ENCODE data around the gene PEX16. TPM values are rescaled to one million over a fixed set of nuclear protein-coding genes. Genes with fewer than 3 reads are reported as not detected.

Gene PEX16
- total RNA-seq, 1 donor from 2014 or later, result 29.1 TPM

DNA sequence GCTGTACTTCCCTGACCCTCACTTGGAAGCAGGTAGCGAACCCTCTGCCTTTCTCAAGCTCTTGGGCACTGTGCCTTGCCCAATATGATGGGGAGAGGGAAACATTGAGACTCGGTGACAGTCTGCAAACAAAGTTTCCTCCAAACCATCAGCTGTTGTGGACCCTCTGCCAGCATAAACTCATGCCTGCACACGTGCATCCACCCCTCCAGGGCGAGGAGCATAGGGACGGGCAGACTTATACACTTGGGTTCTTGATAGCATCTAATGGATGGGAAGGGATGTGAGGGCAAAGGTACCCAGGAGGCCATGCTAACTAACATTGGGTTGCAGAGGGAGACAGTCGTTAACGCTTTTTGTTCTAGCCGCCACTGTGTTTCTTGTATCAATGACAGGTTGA, 40.5 kb downstream of the PEX16 start:
- no peak for DNase-seq (ENCODE audit: low spot score)

DNA sequence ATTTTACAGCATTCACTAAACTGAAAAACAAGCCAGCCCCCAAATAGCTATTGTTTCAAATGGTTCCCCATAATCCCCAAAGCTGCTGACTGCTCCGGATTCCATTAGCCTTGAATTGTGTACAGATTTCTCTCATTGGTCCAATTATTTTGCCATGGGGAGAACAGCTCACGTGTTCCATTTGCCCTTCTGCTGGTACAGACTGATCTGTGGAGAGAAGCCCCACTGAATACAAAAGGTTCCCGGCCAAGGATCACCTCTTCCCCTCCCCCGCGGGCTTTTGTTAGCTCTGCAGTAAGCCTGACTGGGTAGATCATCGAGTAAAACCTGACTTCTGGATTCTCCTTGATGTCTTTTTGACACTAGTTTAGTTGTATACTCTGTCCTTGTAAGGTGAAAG, 41.3 kb downstream of the PEX16 start:
- DNase-seq (ENCODE audit: low spot score), result no peak

DNA sequence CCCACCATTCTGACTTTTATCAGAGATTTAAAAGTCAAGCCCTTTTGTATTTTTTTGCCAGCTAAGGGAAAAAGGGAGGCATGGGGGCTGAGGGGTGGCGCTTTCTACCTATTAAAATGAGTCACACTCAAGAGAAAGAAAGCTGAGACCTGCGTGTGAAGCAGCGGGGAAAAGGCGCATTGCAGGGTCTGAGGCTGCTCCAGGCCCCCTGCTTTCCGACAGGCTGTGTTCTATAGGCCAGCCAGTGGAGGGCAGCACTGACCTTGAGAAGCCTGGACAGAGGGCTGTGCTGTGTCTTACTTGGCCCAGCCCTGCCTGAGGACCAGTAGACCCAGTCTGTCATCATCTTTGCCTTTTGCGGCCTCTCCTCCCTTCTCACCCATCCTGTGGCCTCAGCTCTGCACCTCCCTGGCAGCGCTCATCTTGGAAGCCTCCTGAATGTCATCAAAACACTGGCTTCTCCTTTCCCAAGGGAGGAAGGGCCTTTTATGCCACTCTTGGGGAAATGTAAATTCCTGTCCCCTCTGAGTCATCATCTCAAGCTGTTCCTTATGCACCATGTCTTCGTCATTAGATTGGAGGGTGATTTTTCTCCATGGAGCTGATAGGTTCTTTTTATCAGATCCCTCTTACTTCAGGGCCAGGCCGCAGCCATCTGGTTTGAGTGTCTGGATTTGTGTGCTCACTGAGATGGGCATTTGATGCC, 44.9 kb downstream of the PEX16 start:
- no peak for DNase-seq (ENCODE audit: low spot score)

DNA sequence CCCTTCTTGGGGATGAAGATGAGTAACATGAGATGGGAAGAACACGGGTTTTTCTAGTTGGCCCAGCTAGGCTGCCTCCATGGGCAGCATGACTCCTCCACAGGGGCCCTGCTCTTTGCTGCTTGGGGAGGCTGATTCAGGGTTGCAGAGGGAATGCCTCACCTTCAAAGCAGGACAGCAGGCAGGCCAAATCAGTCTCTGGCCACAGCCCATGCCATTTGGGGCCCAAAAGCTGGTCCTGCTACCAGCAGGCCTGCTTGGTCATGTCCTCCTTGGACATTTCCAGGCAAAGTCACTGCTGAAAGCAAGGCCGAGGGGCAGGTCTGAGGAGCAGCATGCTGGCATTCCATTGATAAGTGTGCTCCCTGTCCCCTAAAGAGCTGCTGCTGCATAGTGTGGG, 46.0 kb downstream of the PEX16 start:
- no peak for DNase-seq (ENCODE audit: low spot score)

DNA sequence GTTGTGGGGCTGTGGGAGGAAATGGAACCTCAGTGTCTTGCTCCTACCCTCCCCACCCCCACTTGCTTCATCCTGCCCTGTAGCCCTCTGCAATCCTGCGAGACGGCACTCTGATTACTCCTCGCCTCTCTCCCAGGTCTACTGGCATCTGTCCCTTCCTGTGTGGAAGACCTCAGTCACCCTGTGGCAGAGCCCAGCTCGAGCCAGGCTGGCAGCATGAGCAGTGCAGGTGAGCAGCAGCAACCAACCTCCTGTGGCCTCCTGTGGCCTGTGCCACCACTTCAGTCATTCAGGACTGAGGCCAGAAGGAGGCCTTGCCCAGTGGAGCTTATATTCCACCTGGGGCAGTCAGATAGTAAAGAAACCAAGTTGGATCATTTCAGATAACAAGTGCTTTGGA, 47.0 kb downstream of the PEX16 start:
- no peak for DNase-seq (ENCODE audit: low spot score)

DNA sequence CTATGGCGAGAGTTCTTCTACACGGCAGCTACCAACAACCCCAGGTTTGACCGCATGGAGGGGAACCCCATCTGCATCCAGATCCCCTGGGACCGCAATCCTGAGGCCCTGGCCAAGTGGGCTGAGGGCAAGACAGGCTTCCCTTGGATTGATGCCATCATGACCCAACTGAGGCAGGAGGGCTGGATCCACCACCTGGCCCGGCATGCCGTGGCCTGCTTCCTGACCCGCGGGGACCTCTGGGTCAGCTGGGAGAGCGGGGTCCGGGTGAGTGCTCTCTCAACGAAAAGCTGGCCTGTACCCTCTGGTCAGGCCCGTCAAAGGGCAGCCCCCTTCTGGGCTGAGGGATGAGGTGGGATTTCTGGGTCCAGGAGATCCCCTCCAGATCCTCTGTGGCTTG, 48.1 kb downstream of the PEX16 start:
- no peak for DNase-seq (ENCODE audit: low spot score)

DNA sequence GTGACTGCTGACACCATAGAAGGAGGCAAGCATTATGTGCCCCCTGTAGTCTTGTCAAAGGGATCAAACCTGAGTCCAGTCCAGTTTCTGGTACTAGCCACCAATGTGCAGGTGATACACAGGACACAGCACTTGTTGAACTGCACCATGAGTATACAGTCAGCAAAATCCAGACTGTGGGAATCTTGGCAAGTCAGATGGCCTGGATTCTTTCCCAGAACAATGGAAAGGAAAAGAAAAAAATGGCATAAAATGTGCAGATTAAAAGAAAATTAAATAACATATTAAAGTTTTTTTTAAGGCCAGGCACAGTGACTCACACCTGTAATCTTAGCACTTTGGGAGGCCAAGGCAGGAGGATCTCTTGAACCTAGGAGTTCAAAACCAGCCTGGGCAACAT, 53.6 kb downstream of the PEX16 start:
- no peak for DNase-seq (ENCODE audit: low spot score)

DNA sequence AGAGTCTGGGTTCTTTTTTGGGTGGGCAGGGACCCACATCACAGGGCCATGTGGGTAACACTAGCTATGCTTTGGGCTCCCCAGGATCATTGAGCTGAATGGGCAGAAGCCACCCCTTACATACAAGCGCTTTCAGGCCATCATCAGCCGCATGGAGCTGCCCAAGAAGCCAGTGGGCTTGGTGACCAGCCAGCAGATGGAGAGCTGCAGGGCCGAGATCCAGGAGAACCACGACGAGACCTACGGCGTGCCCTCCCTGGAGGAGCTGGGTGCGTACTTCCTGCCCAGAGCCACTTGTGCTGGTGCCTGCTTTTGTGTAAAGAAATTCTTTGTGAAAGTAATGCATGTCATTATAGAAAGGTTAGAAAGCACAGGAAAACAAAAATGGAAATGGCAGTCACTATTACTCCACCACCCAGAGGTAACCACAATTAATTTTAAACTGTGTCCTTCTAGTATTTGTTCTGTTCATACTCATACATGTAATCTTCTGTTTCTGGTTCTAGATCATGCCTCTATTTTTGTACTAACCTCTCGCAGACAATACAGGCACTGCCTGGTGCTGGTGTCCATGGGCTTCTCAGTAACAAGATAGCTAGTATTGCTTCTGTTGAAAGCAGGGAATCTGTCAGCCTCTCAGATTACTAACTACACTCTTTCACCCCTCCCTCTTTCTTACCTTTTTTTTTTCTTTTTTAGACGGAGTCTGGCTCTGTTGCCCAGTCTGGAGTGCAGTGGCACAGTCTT, 56.7 kb downstream of the PEX16 start:
- DNase-seq (ENCODE audit: low spot score), result no peak

DNA sequence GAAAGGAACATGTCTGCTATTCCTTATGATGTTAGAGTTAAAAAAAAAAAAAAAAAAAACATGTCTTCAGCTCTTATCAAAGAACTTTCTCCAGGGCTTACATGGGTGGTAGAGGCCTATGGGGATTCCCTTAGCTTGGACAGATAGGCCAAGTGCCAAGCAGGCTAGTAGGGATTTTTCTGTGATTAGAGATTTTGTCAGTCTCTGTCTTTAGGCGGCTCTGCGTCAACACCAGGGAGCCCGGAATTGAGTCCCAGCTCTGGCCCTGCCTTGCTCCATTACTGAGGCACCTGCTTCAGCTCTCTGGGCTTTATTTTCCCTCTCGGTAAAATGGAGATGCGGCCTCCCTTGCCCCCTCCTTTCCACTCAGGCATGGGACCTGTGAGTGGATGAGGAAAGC, 57.3 kb downstream of the PEX16 start:
- no peak for DNase-seq (ENCODE audit: low spot score)

Other genes starting within 250 kb of the PEX16 start
- 30.4 TPM for gene SLC35C1, start 112.7 kb downstream of the PEX16 start, total RNA-seq
- gene CRY2, start 70.4 kb downstream of the PEX16 start, total RNA-seq, result 49.9 TPM
- 7.2 TPM for gene MAPK8IP1, start 32.2 kb downstream of the PEX16 start, total RNA-seq
- gene FREY1, start 10.6 kb downstream of the PEX16 start, total RNA-seq, result 0.70 TPM
- 18.0 TPM for gene LARGE2, start 4.8 kb upstream of the PEX16 start, total RNA-seq
- gene PHF21A, start 203.6 kb upstream of the PEX16 start, total RNA-seq, result 51.1 TPM